Central memory CD8-positive, alpha-beta T cell (primary cell): ENCODE results near the gene IL17C.

ENCODE experiments used
- ATAC-seq: fragments of 150-1000 bp; cut with Tn5 transposase; replicated peaks from 2 replicates; pipeline ENCODE4 v1.10.0; 2022; ENCODE audit warnings: mild to moderate bottlenecking, moderate FRiP score, moderate number of reproducible peaks; ENCODE audit not compliant: poor library complexity, severe bottlenecking; ENCODE audit errors: extremely low read depth
- DNase-seq, 2 donors: peaks; one replicate each; pipeline ENCODE4 v3.0.0; 2021; ENCODE audit warnings: low spot score in 2 of 2
- H3K27ac Mint-ChIP-seq: one replicate; pipeline ENCODE4 v1.8.0; 2022; ENCODE audit warnings: low read depth, mild to moderate bottlenecking, moderate library complexity, mixed read lengths
- H3K27me3 Mint-ChIP-seq: one replicate; pipeline ENCODE4 v1.8.0; 2022; ENCODE audit warnings: mixed read lengths
- H3K36me3 Mint-ChIP-seq: one replicate; pipeline ENCODE4 v1.8.0; 2022; ENCODE audit warnings: mild to moderate bottlenecking, moderate library complexity, mixed read lengths; ENCODE audit not compliant: insufficient read depth
- H3K4me1 Mint-ChIP-seq: one replicate; pipeline ENCODE4 v1.8.0; 2022; ENCODE audit warnings: mixed read lengths
- H3K4me3 Mint-ChIP-seq: one replicate; pipeline ENCODE4 v1.8.0; 2022; ENCODE audit warnings: mild to moderate bottlenecking, moderate library complexity, mixed read lengths
- H3K9me3 Mint-ChIP-seq: one replicate; pipeline ENCODE4 v1.8.0; 2022; ENCODE audit warnings: mixed read lengths

IL17C gene

GRCh38 chr16:88613911-88614817, 24.2 kb upstream of the IL17C start:
- H3K4me3 Mint-ChIP-seq, result no peak overlapping the region
- no peaks in the 10 kb centered on the region for H3K27me3 Mint-ChIP-seq
- peaks cover 32% of the 10 kb centered on the region for H3K4me1 Mint-ChIP-seq
- H3K36me3 Mint-ChIP-seq, result peaks cover 34% of the 10 kb centered on the region
- ATAC-seq, result no peak
- H3K27ac Mint-ChIP-seq, result no peak overlapping the region
- no peak for DNase-seq
- no peaks in the 10 kb centered on the region for H3K9me3 Mint-ChIP-seq

- DNase-seq, result no peak
- H3K27ac Mint-ChIP-seq, result no peak overlapping the region
- peaks cover 40% of the 10 kb centered on the region for H3K4me1 Mint-ChIP-seq
- no peak overlapping the region for H3K4me3 Mint-ChIP-seq
- H3K9me3 Mint-ChIP-seq, result no peaks in the 10 kb centered on the region
- no peak for ATAC-seq
- H3K27me3 Mint-ChIP-seq, result no peaks in the 10 kb centered on the region
- H3K36me3 Mint-ChIP-seq, result peaks cover 38% of the 10 kb centered on the region
Measured at GRCh38 chr16:88614818-88615580, 23.4 kb upstream of the IL17C start.

- DNase-seq, result no peak
- Mint-ChIP-seq H3K27me3 (no peaks in the 10 kb centered on the region), H3K4me3 (no peak overlapping the region), H3K27ac (peak overlapping the region; percentile 97), H3K36me3 (peaks cover 37% of the 10 kb centered on the region), H3K4me1 (peaks cover 49% of the 10 kb centered on the region), H3K9me3 (no peaks in the 10 kb centered on the region)
- ATAC-seq, result no peak
Measured at GRCh38 chr16:88616320-88616719, 22.1 kb upstream of the IL17C start.

GRCh38 chr16:88616736-88617135, 21.6 kb upstream of the IL17C start:
- peaks cover 49% of the 10 kb centered on the region for H3K4me1 Mint-ChIP-seq
- H3K9me3 Mint-ChIP-seq, result no peaks in the 10 kb centered on the region
- peak overlapping the region; percentile 97 for H3K27ac Mint-ChIP-seq
- DNase-seq, result no peak
- no peak for ATAC-seq
- H3K4me3 Mint-ChIP-seq, result no peak overlapping the region
- H3K36me3 Mint-ChIP-seq, result peaks cover 40% of the 10 kb centered on the region
- no peaks in the 10 kb centered on the region for H3K27me3 Mint-ChIP-seq

GRCh38 chr16:88617268-88618031, 20.9 kb upstream of the IL17C start:
- H3K9me3 Mint-ChIP-seq, result no peaks in the 10 kb centered on the region
- H3K4me1 Mint-ChIP-seq, result peaks cover 49% of the 10 kb centered on the region
- no peak for ATAC-seq

GRCh38 chr16:88618182-88618955, 20.0 kb upstream of the IL17C start:
- peak overlapping the region; percentile 97 for H3K27ac Mint-ChIP-seq
- no peak overlapping the region for H3K4me3 Mint-ChIP-seq
- no peaks in the 10 kb centered on the region for H3K9me3 Mint-ChIP-seq
- no peaks in the 10 kb centered on the region for H3K27me3 Mint-ChIP-seq
- H3K36me3 Mint-ChIP-seq, result peaks cover 33% of the 10 kb centered on the region
- no peak for DNase-seq
- H3K4me1 Mint-ChIP-seq, result peaks cover 49% of the 10 kb centered on the region
- no peak for ATAC-seq

More at GRCh38 chr16:88617268-88618031, 20.9 kb upstream of the IL17C start:
- Mint-ChIP-seq H3K4me3 (no peak overlapping the region), H3K27me3 (no peaks in the 10 kb centered on the region), H3K27ac (peak overlapping the region; percentile 97), H3K36me3 (peaks cover 37% of the 10 kb centered on the region)
- no peak for DNase-seq

- Mint-ChIP-seq H3K27ac (peak overlapping the region; percentile 97), H3K36me3 (peaks cover 36% of the 10 kb centered on the region), H3K4me3 (peak overlapping the region; percentile 70), H3K9me3 (no peaks in the 10 kb centered on the region), H3K27me3 (no peaks in the 10 kb centered on the region), H3K4me1 (peaks cover 45% of the 10 kb centered on the region)
- ATAC-seq (no peak), DNase-seq (no peak)
Measured at GRCh38 chr16:88618956-88619667, 19.3 kb upstream of the IL17C start.

GRCh38 chr16:88619859-88620815, 18.2 kb upstream of the IL17C start:
- ATAC-seq, result peak; percentile 90
- Mint-ChIP-seq H3K27me3 (no peaks in the 10 kb centered on the region), H3K27ac (peak overlapping the region; percentile 97), H3K4me1 (peaks cover 45% of the 10 kb centered on the region), H3K4me3 (peak overlapping the region; percentile 70), H3K36me3 (peaks cover 41% of the 10 kb centered on the region), H3K9me3 (no peaks in the 10 kb centered on the region)
- DNase-seq, result peak; percentile 59 to 89

GRCh38 chr16:88622125-88622524, 16.2 kb upstream of the IL17C start:
- no peak for DNase-seq
- Mint-ChIP-seq H3K36me3 (peaks cover 50% of the 10 kb centered on the region), H3K27me3 (no peaks in the 10 kb centered on the region), H3K27ac (peak overlapping the region; percentile 97), H3K9me3 (no peaks in the 10 kb centered on the region), H3K4me3 (no peak overlapping the region), H3K4me1 (peaks cover 39% of the 10 kb centered on the region)
- ATAC-seq, result no peak

GRCh38 chr16:88622866-88623265, 15.5 kb upstream of the IL17C start:
- Mint-ChIP-seq H3K9me3 (no peaks in the 10 kb centered on the region), H3K36me3 (peaks cover 53% of the 10 kb centered on the region), H3K27me3 (no peaks in the 10 kb centered on the region), H3K4me1 (peaks cover 35% of the 10 kb centered on the region), H3K27ac (peak overlapping the region; percentile 77), H3K4me3 (no peak overlapping the region)
- DNase-seq, result no peak
- ATAC-seq, result no peak
